GM23338 (cell line): ENCODE measurements around the gene FILIP1. TPM values are rescaled to one million over a fixed set of nuclear protein-coding genes. Genes with fewer than 3 reads are reported as not detected.

Experiments
- ATAC-seq: fragments of 200-7000 bp; cut with Tn5 transposase; 3 replicates; pipeline ENCODE4 v1.9.1; 2020
- DNase-seq: peaks from one replicate; pipeline ENCODE4 v3.0.0-alpha.2; 2015; ENCODE audit warnings: low spot score
- H2AFZ ChIP-seq: fragments of 200-600 bp; sonication (generic); 2 replicates; pipeline ENCODE4 v1.8.0; 2016; ENCODE audit warnings: antibody characterized with exemption, mild to moderate bottlenecking, moderate library complexity
- H3F3A ChIP-seq: fragments of 200-600 bp; sonication (generic); replicated peaks from 2 replicates; pipeline ENCODE4 v1.8.0; 2017; ENCODE audit warnings: antibody characterized with exemption, mixed run types, low read depth
- H3K27ac ChIP-seq: fragments of 200-600 bp; sonication (generic); 2 replicates; pipeline ENCODE4 v1.6.1; 2016; ENCODE audit warnings: low read depth
- H3K27me3 ChIP-seq: fragments of 200-600 bp; sonication (generic); 2 replicates; pipeline ENCODE4 v1.8.0; 2016; ENCODE audit warnings: mild to moderate bottlenecking, mixed run types, moderate library complexity; ENCODE audit not compliant: insufficient read depth
- H3K36me3 ChIP-seq: fragments of 200-600 bp; sonication (generic); 2 replicates; pipeline ENCODE4 v1.8.0; 2016; ENCODE audit warnings: mild to moderate bottlenecking; ENCODE audit not compliant: insufficient read depth
- H3K4me1 ChIP-seq: fragments of 200-600 bp; sonication (generic); 2 replicates; pipeline ENCODE4 v1.8.0; 2016; ENCODE audit warnings: mild to moderate bottlenecking, moderate library complexity; ENCODE audit not compliant: insufficient read depth
- H3K4me2 ChIP-seq: fragments of 200-600 bp; sonication (generic); 2 replicates; pipeline ENCODE4 v1.7.1; 2017; ENCODE audit warnings: mixed run types
- H3K4me3 ChIP-seq: fragments of 200-600 bp; sonication (generic); 2 replicates; pipeline ENCODE4 v1.6.1; 2016; ENCODE audit warnings: mixed run types
- H3K79me2 ChIP-seq: fragments of 200-600 bp; sonication (generic); replicated peaks from 2 replicates; pipeline ENCODE4 v1.8.0; 2017; ENCODE audit warnings: mild to moderate bottlenecking; ENCODE audit not compliant: insufficient read depth
- H3K9me2 ChIP-seq: fragments of 200-600 bp; sonication (generic); 2 replicates; pipeline ENCODE4 v1.8.0; 2017; ENCODE audit not compliant: insufficient read depth
- H4K20me1 ChIP-seq: fragments of 200-600 bp; sonication (generic); replicated peaks from 2 replicates; pipeline ENCODE4 v1.8.0; 2017; ENCODE audit warnings: mild to moderate bottlenecking; ENCODE audit not compliant: insufficient read depth
- H3K27ac Mint-ChIP-seq: 2 replicates; pipeline ENCODE4 v1.8.0; 2020; ENCODE audit warnings: inconsistent platforms, mild to moderate bottlenecking, moderate library complexity, mixed read lengths
- H3K27me3 Mint-ChIP-seq: 3 replicates; pipeline ENCODE4 v1.8.0; 2022; ENCODE audit warnings: low read depth, mild to moderate bottlenecking, moderate library complexity, mixed read lengths, inconsistent platforms; ENCODE audit not compliant: insufficient read depth, poor library complexity
- H3K36me3 Mint-ChIP-seq: 3 replicates; pipeline ENCODE4 v1.8.0; 2021; ENCODE audit warnings: low read depth, mild to moderate bottlenecking, inconsistent platforms, moderate library complexity, mixed read lengths
- H3K4me1 Mint-ChIP-seq: 3 replicates; pipeline ENCODE4 v1.8.0; 2020; ENCODE audit warnings: mild to moderate bottlenecking, inconsistent platforms, mixed read lengths
- H3K4me3 Mint-ChIP-seq: 3 replicates; pipeline ENCODE4 v1.8.0; 2021; ENCODE audit warnings: moderate library complexity, mild to moderate bottlenecking, inconsistent platforms, mixed read lengths
- H3K9me3 Mint-ChIP-seq: 3 replicates; pipeline ENCODE4 v1.8.0; 2020; ENCODE audit warnings: moderate library complexity, mild to moderate bottlenecking, inconsistent platforms, mixed read lengths
- CTCF ChIP-seq, 2 experiments: fragments of 200-600 bp in 1 of 2; sonication (generic) in 1 of 2; conservative IDR thresholded peaks; 2 replicates each; pipeline versions ENCODE4 v1.5.1 to v1.6.1; 2016 to 2017; ENCODE audit warnings: antibody characterized with exemption in 2 of 2, low read depth in 2 of 2, mild to moderate bottlenecking in 2 of 2, moderate library complexity in 1 of 2
- EZH2phosphoT487 ChIP-seq: fragments of 200-600 bp; sonication (generic); IDR thresholded peaks from one replicate; pipeline ENCODE4 v1.8.1; 2018; ENCODE audit warnings: antibody characterized with exemption; ENCODE audit not compliant: unreplicated experiment
- NANOG ChIP-seq: IDR thresholded peaks from 2 replicates; pipeline ENCODE4 v1.6.1; 2016; ENCODE audit warnings: antibody characterized with exemption, borderline replicate concordance
- REST ChIP-seq: IDR thresholded peaks from one replicate; pipeline ENCODE4 v1.6.1; 2018; ENCODE audit warnings: antibody characterized with exemption; ENCODE audit not compliant: unreplicated experiment
- STAT1 ChIP-seq: IDR thresholded peaks from one replicate; pipeline ENCODE4 v1.6.1; 2016; ENCODE audit warnings: antibody characterized with exemption; ENCODE audit not compliant: unreplicated experiment
- ZNF462 ChIP-seq: fragments of 250-450 bp; sonication (Bioruptor Pico); IDR thresholded peaks from 2 replicates; pipeline ENCODE4 v1.5.0; 2020; ENCODE audit warnings: mild to moderate bottlenecking, moderate library complexity
- polyA plus RNA-seq: library from polyadenylated mRNA; unstranded; fragments of >200 nt; fragmentation: Nextera tagmentation; extraction: Ambion mirVana; gene quantifications from 2 replicates; pipeline ENCODE4 v1.2.1, GENCODE V29; 2016
- total RNA-seq: library from RNA; depleted of rRNA; stranded (reverse); fragments of >200 nt; shearing (Covaris generic); gene quantifications from 2 replicates; pipeline ENCODE4 v1.2.3, GENCODE V29; 2014

Gene FILIP1
- total and polyA plus RNA-seq, 2 experiments from 2014 or later = 3.7 to 6.4 TPM

- Histone ChIP-seq H3K4me2 (no peak overlapping the region), H2AFZ (peak overlapping the region; percentile 53; the same call in 1 of the 2 replicates), H4K20me1 (no peaks in the 10 kb centered on the region), H3K4me3 (no peak overlapping the region), H3F3A (no peaks in the 10 kb centered on the region), H3K27ac (no peak overlapping the region), H3K9me2 (no peaks in the 10 kb centered on the region), H3K79me2 (no peaks in the 10 kb centered on the region), H3K4me1 (peaks cover 2% of the 10 kb centered on the region; the same call in 1 of the 2 replicates), H3K27me3 (no peaks in the 10 kb centered on the region), H3K36me3 (no peaks in the 10 kb centered on the region; the same call in 1 of the 2 replicates)
- DNase-seq (no peak), ATAC-seq (no peak)
- no peaks in the 10 kb centered on the region for H3K36me3 Mint-ChIP-seq
- H3K9me3 Mint-ChIP-seq = no peaks in the 10 kb centered on the region
- H3K4me1 Mint-ChIP-seq = no peaks in the 10 kb centered on the region; the same call in 2 of the 3 replicates
- no peak overlapping the region for H3K27ac Mint-ChIP-seq
- no peaks in the 10 kb centered on the region for H3K27me3 Mint-ChIP-seq
- no peak overlapping the region for H3K4me3 Mint-ChIP-seq
- TF ChIP-seq REST (no peak), ZNF462 (no peak), CTCF (conservative IDR thresholded peaks at IDR 0.05; ENCODE audit: low read depth in 2 of 2) (no peak), STAT1 (no peak), NANOG (no peak), EZH2phosphoT487 (no peak)
These were observed 97.4 kb downstream of the FILIP1 start for GRCh38 chr6:75396005-75396800.
